IMR-90 (cell line): ENCODE measurements around the gene ZNF695. TPM values are rescaled to one million over a fixed set of nuclear protein-coding genes. Genes with fewer than 3 reads are reported as not detected.

ENCODE experiments used
- ATAC-seq: fragments of 200-7000 bp; cut with Tn5 transposase; 2 replicates; pipeline ENCODE4 v1.9.1; 2020; ENCODE audit warnings: low read depth, mild to moderate bottlenecking, moderate library complexity
- BruUV-seq: library from RNA; stranded (reverse); fragments of 400-500 nt; replicated peaks from 2 replicates; lab custom pipeline; 2021; lab: Mats Ljungman, UMichigan
- CTCF ChIA-PET: fragments of 300-600 bp; formaldehyde crosslinking; extraction: SDS; loops from one replicate; lab custom pipeline; 2021; ENCODE audit warnings: antibody characterized with exemption; lab: Yijun Ruan, JAX
- POLR2A ChIA-PET: fragments of 300-600 bp; sonication (Branson Sonifier 250); formaldehyde crosslinking; loops from one replicate; lab custom pipeline; 2022; ENCODE audit warnings: antibody characterized with exemption; ENCODE audit not compliant: unreplicated experiment; lab: Charles Lee
- DNase-seq: peaks from one replicate; pipeline ENCODE4 v3.0.0; 2013
- H2AFZ ChIP-seq: replicated peaks from 2 replicates; pipeline ENCODE3; 2013; ENCODE audit warnings: low read length, mild to moderate bottlenecking; ENCODE audit not compliant: poor library complexity
- H2AK5ac ChIP-seq: 2 replicates; pipeline ENCODE4 v1.6.1; 2013; ENCODE audit warnings: low read depth, low read length, inconsistent platforms
- H2AK9ac ChIP-seq: replicated peaks from 2 replicates; pipeline ENCODE3; 2013; ENCODE audit warnings: mild to moderate bottlenecking, low read depth, low read length, moderate library complexity; ENCODE audit not compliant: poor library complexity
- H2BK120ac ChIP-seq: 2 replicates; pipeline ENCODE4 v1.6.1; 2013; ENCODE audit warnings: low read depth, low read length, inconsistent platforms
- H2BK15ac ChIP-seq: 3 replicates; pipeline ENCODE4 v1.6.1; 2013; ENCODE audit warnings: low read depth, low read length, inconsistent platforms
- H2BK20ac ChIP-seq: 2 replicates; pipeline ENCODE4 v1.6.1; 2013; ENCODE audit warnings: low read depth, mild to moderate bottlenecking, inconsistent platforms, low read length, moderate library complexity
- H2BK5ac ChIP-seq: 2 replicates; pipeline ENCODE4 v1.6.1; 2013; ENCODE audit warnings: mild to moderate bottlenecking, low read depth, low read length, inconsistent platforms; ENCODE audit not compliant: poor library complexity, severe bottlenecking
- H3K14ac ChIP-seq: replicated peaks from 2 replicates; pipeline ENCODE4 v1.6.1; 2013; ENCODE audit warnings: low read depth, low read length, inconsistent platforms
- H3K18ac ChIP-seq: 2 replicates; pipeline ENCODE4 v1.6.1; 2013; ENCODE audit warnings: low read depth, low read length, control low read depth
- H3K23ac ChIP-seq: 2 replicates; pipeline ENCODE4 v1.6.1; 2013; ENCODE audit warnings: low read depth, low read length, inconsistent platforms
- H3K27ac ChIP-seq: 2 replicates; pipeline ENCODE4 v1.5.1; 2013; ENCODE audit warnings: mild to moderate bottlenecking, control low read depth, low read length; ENCODE audit not compliant: insufficient read depth
- H3K27me3 ChIP-seq: 2 replicates; pipeline ENCODE4 v1.6.1; 2013; ENCODE audit warnings: low read length; ENCODE audit not compliant: control insufficient read depth, insufficient read depth
- H3K36me3 ChIP-seq: 2 replicates; pipeline ENCODE4 v1.6.1; 2013; ENCODE audit warnings: low read length, mixed read lengths; ENCODE audit not compliant: control insufficient read depth, insufficient read depth
- H3K4ac ChIP-seq: 2 replicates; pipeline ENCODE4 v1.6.1; 2013; ENCODE audit warnings: low read depth, low read length, inconsistent platforms
- H3K4me1 ChIP-seq: 2 replicates; pipeline ENCODE4 v1.6.1; 2013; ENCODE audit warnings: low read length, mixed read lengths; ENCODE audit not compliant: control insufficient read depth, insufficient read depth
- H3K4me2 ChIP-seq: 2 replicates; pipeline ENCODE4 v1.6.1; 2013; ENCODE audit warnings: low read depth, mild to moderate bottlenecking, control low read depth, low read length, moderate library complexity
- H3K4me3 ChIP-seq: 2 replicates; pipeline ENCODE4 v1.5.1; 2013; ENCODE audit warnings: low read depth, mild to moderate bottlenecking, control low read depth, low read length, moderate library complexity; ENCODE audit not compliant: insufficient read depth
- H3K56ac ChIP-seq: 2 replicates; pipeline ENCODE4 v1.6.1; 2013; ENCODE audit warnings: low read length, inconsistent platforms; ENCODE audit not compliant: insufficient read depth; ENCODE audit errors: extremely low read depth
- H3K79me1 ChIP-seq, 2 experiments: 2 replicates each; pipeline ENCODE4 v1.6.1; 2013; ENCODE audit warnings: low read length in 2 of 2, inconsistent platforms in 1 of 2, low read depth in 1 of 2
- H3K9ac ChIP-seq: 2 replicates; pipeline ENCODE4 v1.6.1; 2013; ENCODE audit warnings: low read depth, low read length, control low read depth
- H3K9me1 ChIP-seq: 2 replicates; pipeline ENCODE4 v1.6.1; 2013; ENCODE audit warnings: low read length, inconsistent platforms; ENCODE audit not compliant: insufficient read depth
- H3K9me3 ChIP-seq: 2 replicates; pipeline ENCODE4 v1.6.1; 2013; ENCODE audit warnings: low read length; ENCODE audit not compliant: control insufficient read depth, insufficient read depth
- H4K20me1 ChIP-seq: 2 replicates; pipeline ENCODE4 v1.6.1; 2013; ENCODE audit warnings: low read length, inconsistent platforms; ENCODE audit not compliant: insufficient read depth
- H4K5ac ChIP-seq: 2 replicates; pipeline ENCODE4 v1.6.1; 2013; ENCODE audit warnings: mild to moderate bottlenecking, low read depth, low read length, control low read depth
- H4K8ac ChIP-seq, 2 experiments: 2 replicates each; pipeline ENCODE4 v1.6.1; 2013; ENCODE audit warnings: low read depth in 2 of 2, low read length in 2 of 2, control low read depth in 1 of 2, inconsistent platforms in 1 of 2
- H4K91ac ChIP-seq: 2 replicates; pipeline ENCODE4 v1.6.1; 2013; ENCODE audit warnings: low read depth, low read length, inconsistent platforms; ENCODE audit not compliant: insufficient read depth
- BHLHE40 ChIP-seq: fragments of 150-350 bp; IDR thresholded peaks from 2 replicates; pipeline ENCODE4 v1.6.1; 2016; ENCODE audit warnings: mild to moderate bottlenecking, low read depth, low read length
- CEBPB ChIP-seq: IDR thresholded peaks from 2 replicates; pipeline ENCODE4 v1.6.1; 2012; ENCODE audit warnings: low read depth, low read length, improper control_type of control experiment
- CTCF ChIP-seq: conservative IDR thresholded peaks from 2 replicates; pipeline ENCODE4 v1.5.1; 2012; ENCODE audit warnings: mild to moderate bottlenecking, low read depth, low read length, improper control_type of control experiment
- POLR2A ChIP-seq: IDR thresholded peaks from 2 replicates; pipeline ENCODE4 v1.6.1; 2012; ENCODE audit warnings: mild to moderate bottlenecking, low read depth, low read length
- RCOR1 ChIP-seq: IDR thresholded peaks from 2 replicates; pipeline ENCODE4 v1.6.1; 2012; ENCODE audit warnings: mild to moderate bottlenecking, low read length, improper control_type of control experiment; ENCODE audit not compliant: insufficient replicate concordance
- RFX5 ChIP-seq: IDR thresholded peaks from 2 replicates; pipeline ENCODE4 v1.8.0; 2012; ENCODE audit warnings: low read depth, mild to moderate bottlenecking, low read length, moderate library complexity
- WGBS, 2 experiments: methylation state at CpG; one replicate each; pipeline versions ENCODE4 v1.1.5 to v1.1.7; 2013; ENCODE audit warnings: missing lambda C conversion rate in 2 of 2; ENCODE audit not compliant: insufficient read length in 1 of 2; ENCODE audit errors: extremely low coverage in 2 of 2; 5-methylcytosine and 5-hydroxymethylcytosine counted together
- dilution Hi-C: fragments of 300-500 bp; cut with HindIII; formaldehyde crosslinking; loops from one replicate; pipeline ENCODE4 v1.14.3; 2018; ENCODE audit warnings: low sequenced_read_pairs; ENCODE audit not compliant: unreplicated experiment
- in situ Hi-C: fragments of 300-500 bp; cut with MboI; formaldehyde crosslinking; loops from 3 replicates; pipeline ENCODE4 v1.14.3; 2019; ENCODE audit warnings: low sequenced_read_pairs, inconsistent platforms, mixed read lengths
- intact Hi-C: fragments of 100-400 bp; cut with micrococcal nuclease; formaldehyde crosslinking; loops from 2 replicates; pipeline ENCODE4 v1.10.0; 2022
- polyA plus RNA-seq, 3 experiments: library from polyadenylated mRNA; depleted of rRNA; stranded (reverse); fragments of >200 nt; gene quantifications; 2 replicates each; pipeline ENCODE4 v1.2.3, GENCODE V29; 2012; ENCODE audit warnings: low replicate concordance in 1 of 3
- total RNA-seq: library from RNA; depleted of rRNA; stranded (reverse); fragments of >200 nt; gene quantifications from 2 replicates; pipeline ENCODE4 v1.2.3, GENCODE V29; 2012

ZNF695 gene
- total and polyA plus RNA-seq, 2 of the 4 experiments (the other 2 are of a cell fraction), result 0.54 to 0.75 TPM

- Histone ChIP-seq H2AFZ (no peak overlapping the region), H3K14ac (no peak overlapping the region), H2BK5ac (no peak overlapping the region), H2BK120ac (no peak overlapping the region), H2BK15ac (no peak overlapping the region), H3K79me1 (no peaks in the 10 kb centered on the region), H4K5ac (no peak overlapping the region), H3K4me2 (no peak overlapping the region), H3K4ac (no peak overlapping the region), H3K27ac (no peak overlapping the region), H3K9ac (no peak overlapping the region), H3K4me3 (no peak overlapping the region), H2AK5ac (no peak overlapping the region), H4K8ac (no peak overlapping the region), H3K23ac (no peak overlapping the region), H3K9me3 (no peaks in the 10 kb centered on the region), H2BK20ac (no peak overlapping the region), H3K4me1 (no peaks in the 10 kb centered on the region), H3K36me3 (no peaks in the 10 kb centered on the region), H3K56ac (no peak overlapping the region), H4K91ac (no peak overlapping the region), H3K27me3 (no peaks in the 10 kb centered on the region), H3K18ac (no peak overlapping the region), H4K20me1 (no peaks in the 10 kb centered on the region), H2AK9ac (no peak overlapping the region), H3K9me1 (no peaks in the 10 kb centered on the region)
- CTCF ChIA-PET, result no interaction called here
- TF ChIP-seq POLR2A (no peak), RCOR1 (no peak), CEBPB (no peak), RFX5 (no peak), CTCF (no peak), BHLHE40 (no peak)
- ATAC-seq (no peak), DNase-seq (no peak)
- dilution Hi-C loops (no loop called here), in situ Hi-C loops (no loop called here), intact Hi-C loops (no loop called here)
- POLR2A ChIA-PET, result no interaction called here
- no TSS peak for BruUV-seq
- WGBS, 2 experiments, result no CpG with 5 or more reads among the region's 3 CpGs
Observed at GRCh38 chr1:246949956-246950355, 57.9 kb downstream of the ZNF695 start.
